Left renal pelvis (tissue), 4 donors: ENCODE data around the gene HEYL. TPM values are rescaled to one million over a fixed set of nuclear protein-coding genes. Genes with fewer than 3 reads are reported as not detected.

Experiments
- DNase-seq, 4 donors: peaks; one replicate each; pipeline ENCODE4 v3.0.0-alpha.2; 2013; ENCODE audit warnings: low read depth in 4 of 4, low spot score in 3 of 4
- polyA plus RNA-seq, 4 donors: library from polyadenylated mRNA; unstranded; fragments of 120-200 nt; gene quantifications; one replicate each; pipeline ENCODE4 v1.2.1, GENCODE V29; 2013; ENCODE audit not compliant: insufficient read length in 4 of 4

Gene HEYL
- 10 to 100 TPM in 3 of 4 donors, 1 to 10 TPM in 1; 5.6 to 23.9 (median 20.6) TPM for polyA plus RNA-seq

DNA sequence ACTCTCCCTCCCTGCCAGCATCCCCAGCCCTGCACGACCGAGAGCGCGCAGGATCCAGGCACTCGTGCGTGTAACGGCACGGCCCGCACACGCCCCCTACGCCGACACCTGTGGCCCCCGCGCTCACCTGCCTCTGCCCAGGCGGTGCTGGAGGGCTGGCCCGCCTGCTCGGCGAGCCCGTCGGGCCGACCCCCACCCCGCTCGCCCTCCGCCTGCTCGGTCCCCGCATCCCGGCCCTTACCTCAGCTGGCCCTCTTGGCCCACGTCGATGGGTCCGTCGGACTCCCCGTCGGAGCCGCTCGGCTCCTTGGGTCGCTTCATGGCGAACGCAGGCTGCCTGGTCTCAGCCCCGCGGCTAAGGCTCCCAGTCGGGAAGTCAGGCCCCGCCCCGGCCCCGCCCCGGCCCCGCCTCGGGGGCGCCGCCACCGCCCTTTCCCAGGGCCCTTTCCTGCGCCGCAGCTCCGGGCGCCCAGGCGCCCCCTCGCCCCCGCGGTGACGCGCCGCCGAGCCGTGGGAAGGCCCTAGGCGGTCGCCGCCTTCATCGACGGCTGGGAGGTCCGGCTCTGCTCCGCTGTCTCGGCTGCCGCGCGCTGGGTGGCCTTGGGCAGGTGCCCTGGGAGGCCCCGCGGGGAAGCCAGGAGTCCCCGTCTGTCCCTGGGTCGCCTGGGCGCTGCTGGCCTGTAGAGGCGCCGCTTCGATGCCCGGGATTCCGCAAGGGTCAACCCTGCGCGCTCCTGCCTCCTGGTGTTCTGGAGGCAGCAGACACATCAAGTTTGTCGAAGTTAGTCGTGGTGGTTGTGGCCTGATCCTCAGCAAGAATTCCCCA is at the start of gene HEYL:
Gene HEYL (minus strand): TSS at position 339 of the 826 bp plus-strand sequence. CDS start 18 bp downstream, at position 321.
- peak in 3 of 4 donors; percentile 39 to 44 (median 40) for DNase-seq

DNA sequence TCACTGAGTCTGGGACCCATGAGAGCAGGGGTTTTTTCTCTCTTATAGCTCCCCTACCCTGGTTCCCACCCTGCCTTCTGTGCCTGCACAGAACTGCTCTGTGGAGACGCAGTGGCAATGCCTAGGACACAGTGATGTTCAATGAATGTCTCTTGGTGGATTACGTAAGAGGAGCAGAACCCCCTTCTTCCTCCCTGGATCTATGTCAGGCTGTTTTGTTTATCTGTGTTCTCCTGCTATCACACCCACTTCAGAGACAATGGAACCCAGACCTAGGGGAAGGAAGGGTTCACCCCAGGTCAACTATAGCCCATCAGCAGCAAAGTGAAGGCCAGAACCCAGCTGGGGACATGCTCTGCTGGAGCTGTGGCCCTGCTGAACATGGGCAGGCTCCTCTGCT is 49.8 kb upstream of the HEYL start:
- no peak for DNase-seq

DNA sequence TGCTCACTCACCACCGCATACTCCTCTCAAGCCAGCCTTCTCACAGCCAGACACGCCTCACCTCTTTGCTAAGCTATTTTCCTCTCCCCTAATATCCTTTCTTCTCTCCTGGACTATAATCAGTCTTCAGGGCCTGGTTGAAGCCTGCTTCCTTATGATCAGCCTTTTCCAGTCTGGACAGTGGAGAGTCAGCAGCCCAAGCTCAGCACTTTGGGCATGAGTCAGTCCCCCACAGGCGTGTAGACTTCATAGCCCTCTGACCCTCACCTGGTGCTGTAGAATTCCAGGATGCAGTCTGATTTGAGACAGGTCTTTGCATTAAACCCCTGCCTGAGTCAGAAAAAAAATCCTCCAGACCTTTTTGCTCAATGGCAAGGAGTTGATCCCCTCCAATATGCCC is 49.3 kb upstream of the HEYL start:
- DNase-seq: no peak

DNA sequence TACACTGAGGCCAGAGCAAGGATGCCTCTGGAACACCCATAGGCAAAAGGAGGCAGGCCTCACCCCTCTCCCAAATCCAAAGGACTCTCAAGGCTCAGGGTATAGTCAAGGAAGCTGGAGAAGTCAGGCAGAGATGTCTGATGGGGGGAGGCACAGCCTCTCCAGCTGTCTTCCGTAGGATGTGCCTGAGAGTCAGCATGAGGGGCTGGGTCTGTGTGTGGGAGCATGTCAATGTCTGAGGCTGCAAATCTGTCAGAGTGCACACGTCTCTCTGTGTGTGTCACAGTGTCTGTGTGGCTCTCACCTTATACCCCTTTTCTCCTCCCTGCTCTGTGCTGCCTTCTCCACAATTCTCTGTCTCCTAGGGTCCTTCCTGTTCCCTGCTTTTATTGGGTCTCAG is 47.8 kb upstream of the HEYL start:
- no peak for DNase-seq

DNA sequence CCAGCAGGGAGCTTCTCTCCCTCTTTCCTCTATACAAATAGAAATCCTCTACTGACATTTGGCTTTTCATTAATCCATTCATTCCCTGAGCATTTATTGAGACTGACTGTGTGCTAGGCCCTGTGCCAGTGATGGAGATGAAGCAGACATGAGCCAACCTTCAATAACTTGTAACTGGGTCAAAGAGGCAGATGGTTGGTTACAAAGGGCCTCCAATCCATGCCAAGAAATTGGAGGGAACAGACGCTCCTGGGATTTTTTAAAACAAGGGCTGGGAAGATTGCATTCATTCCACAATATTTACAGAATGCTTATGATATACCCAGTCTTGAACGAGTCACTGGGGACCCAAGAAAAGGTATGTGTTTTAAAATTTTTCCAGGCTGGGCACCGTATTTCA is 45.6 kb upstream of the HEYL start:
- DNase-seq: no peak

DNA sequence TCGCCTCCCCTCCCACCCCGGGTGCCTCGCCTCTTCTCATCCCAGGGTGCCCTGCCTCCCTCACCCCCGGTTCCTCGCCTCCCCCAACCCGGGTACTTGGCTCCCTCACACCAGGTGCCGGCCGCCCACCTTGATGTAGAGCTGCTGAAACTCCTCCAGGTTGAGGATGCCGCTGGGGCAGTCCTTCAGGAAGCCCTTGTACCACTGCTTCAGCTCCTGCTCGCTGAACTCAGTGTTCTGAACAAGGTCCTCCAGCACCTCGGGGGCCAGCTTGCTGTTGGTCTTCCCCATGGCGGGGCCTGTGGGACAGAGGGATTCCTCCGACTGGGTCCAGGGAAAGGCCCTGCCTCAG is 44.8 kb upstream of the HEYL start:
- DNase-seq: no peak

DNA sequence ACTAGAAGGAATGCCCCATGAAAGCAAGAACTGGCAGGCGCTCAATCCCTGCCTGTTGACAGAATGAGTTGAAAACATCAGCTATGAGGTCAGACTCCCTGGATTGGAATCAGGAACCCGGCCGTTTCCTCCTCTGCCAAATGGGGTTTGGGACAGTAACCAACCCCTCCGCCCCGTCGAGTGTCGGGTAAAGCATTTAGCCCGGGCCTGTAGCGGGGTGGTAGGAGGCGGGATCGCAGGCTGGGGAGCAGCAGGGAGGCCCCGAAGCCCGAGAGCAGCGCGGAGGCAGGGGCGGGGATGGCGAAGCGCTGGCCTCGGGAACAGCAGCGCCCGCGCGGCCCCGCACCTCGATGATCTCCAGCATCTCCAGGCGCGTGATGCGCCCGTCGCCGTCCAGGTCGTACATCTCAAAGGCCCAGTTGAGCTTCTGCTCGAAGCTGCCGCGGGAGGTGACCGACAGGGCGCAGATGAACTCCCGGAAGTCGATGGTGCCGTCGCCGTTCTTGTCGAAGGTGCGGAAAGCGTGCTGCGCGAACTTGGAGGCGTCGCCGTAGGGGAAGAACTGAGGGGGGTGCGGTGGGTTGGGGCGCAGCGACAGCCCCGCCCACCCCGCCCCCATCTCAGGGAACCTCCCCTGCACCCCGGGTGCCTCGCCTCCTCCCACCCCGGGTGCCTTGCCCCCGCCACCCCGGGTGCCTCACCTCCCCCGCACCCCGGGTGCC is 44.3 kb upstream of the HEYL start:
- DNase-seq: no peak

DNA sequence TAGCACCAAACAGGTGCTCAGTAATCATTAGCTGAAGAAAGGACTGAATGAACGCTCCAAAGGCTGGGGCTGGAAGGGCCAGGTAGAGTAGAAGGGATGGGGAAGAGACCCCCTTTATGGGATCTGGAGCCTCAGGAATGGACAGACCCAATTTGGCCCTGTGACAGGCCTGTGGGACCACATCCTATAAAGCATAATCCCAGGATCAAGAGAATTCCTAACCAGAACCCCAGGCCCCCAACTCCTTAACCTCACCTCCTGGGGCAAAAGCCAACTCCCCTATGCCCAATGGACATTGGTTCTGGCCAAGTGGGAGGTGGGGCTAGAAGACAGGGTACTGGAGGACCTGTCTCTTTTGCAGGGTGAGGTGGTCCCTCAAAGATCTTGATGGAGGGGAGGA is 42.6 kb upstream of the HEYL start:
- no peak for DNase-seq

DNA sequence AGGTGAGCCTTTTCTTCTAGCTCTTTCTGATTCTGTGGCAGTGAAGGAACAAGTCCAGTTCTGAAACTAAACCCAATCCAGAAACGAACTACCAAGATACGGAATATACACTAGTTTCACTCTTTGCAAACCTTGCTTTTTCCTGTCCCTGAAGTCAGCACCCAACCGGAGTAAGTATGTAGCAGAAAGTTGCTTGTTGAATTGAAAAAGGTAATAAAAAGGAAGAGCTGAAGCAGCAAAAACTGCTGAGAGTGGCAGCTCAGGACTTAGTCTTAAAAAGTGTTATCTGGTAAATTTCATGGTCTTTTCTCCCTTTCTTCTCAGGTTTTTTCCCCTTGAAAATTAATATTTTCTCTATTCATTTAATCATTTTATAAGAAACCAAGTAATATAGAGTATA is 41.9 kb upstream of the HEYL start:
- no peak for DNase-seq

GRCh38 chr1:39680751-39681150 is 41.3 kb upstream of the HEYL start:
- no peak for DNase-seq

DNA sequence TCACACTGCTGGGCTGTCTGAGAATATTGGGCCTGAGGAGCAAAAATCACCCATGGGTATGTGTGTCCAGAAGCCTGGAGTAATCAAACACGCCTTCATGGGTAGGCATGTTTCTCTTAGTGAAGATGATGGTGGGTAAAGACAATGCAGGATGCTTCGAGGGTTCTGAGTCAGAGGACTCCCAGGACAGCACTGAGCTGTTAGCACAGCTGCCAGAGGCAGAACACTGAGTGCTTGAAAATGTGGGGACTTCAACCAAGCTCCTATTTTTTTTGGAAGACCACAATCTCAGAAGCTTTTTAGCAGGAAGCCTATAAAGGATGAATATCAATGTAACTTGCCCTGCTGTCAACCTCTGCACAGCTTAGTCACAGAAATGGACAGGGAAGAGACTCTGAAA is 40.4 kb upstream of the HEYL start:
- DNase-seq: no peak

DNA sequence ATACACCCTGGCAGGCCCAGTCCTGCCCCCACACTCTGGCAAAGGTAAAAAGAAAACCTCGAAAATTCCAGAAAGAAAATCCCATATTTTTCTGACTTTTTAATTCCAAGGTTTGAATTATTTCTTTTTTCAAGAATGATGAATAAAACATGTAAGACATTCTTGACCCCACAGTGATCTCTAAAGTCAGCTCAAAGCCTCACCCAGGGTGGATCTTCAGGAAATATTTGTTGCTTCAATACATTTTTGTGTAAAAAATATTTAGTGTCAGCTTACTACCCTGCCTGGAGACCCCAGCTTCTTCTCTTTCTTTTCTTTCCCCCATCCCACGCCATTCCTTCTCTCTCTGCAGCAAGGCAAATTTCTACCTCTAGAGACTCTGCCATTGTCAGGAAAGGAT is 39.4 kb upstream of the HEYL start:
- no peak for DNase-seq

DNA sequence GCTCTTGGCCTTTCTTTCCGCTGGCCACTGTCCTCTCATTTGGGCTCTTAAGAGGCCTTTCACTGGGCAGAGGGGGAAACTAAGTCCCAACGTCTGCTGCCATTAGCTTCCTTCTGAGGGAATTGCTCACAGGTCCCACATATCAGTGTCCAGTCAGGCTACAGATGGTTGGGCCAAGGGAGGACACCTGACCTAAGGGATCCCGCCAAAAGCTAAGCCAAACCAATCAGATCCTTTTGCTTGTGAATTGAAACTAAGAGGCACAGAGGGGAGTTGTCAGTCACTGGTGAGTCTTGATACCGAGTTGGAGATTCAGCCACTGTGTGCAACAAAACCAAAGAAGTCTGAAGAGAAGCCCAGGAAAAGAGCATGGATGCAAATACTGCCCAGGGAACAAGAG is 38.2 kb upstream of the HEYL start:
- no peak for DNase-seq

DNA sequence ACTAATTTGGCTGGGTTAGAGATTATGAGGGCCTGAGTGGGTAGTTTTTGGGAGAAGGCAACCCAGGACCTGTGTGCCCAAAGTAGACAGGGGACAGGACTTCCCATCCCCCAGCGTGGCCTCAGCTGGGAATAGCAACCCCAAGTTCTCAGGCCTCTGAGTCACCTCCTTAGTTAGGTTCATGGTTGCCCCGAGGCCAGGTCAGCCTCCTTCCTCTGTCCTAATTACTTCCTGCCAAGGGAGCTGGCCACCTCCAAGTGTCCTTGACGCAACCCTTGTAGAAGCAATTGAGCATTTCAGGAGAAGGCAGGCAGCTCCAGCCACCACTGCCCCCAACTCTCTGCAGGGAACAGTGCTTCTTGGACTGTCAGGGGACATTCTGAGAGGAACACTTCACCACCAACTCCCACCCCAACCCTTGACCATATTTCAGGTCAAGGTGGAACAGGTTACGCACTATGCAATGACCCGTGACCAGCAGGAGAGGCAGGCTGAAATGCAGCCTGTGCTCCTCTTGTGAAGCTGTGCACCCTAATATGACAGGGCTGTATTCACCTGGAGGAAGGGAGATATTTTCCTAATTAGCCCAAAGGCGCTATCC is 37.6 kb upstream of the HEYL start:
- no peak for DNase-seq

DNA sequence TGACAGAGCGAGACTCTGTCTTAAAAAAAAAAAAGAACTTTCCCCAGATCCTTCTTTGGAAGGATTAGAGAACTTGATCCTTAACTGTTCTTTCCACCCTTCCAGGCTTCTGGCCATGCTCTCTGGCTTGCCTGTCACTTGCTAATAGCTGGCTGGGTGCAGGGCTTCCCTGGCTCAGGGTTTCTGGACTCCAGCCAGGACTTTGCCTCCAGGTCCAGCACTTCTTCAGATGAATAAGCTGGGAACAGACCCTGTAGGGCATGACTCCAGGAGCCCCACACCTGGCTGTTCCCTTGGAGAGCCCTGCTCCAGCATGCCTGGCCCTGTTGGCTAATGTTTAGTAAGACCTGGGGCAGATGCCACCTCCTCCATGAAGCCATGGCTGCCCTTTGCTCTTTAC is 35.8 kb upstream of the HEYL start:
- no peak for DNase-seq

- no peak for DNase-seq
These were observed 33.8 kb upstream of the HEYL start for GRCh38 chr1:39673215-39673614.

DNA sequence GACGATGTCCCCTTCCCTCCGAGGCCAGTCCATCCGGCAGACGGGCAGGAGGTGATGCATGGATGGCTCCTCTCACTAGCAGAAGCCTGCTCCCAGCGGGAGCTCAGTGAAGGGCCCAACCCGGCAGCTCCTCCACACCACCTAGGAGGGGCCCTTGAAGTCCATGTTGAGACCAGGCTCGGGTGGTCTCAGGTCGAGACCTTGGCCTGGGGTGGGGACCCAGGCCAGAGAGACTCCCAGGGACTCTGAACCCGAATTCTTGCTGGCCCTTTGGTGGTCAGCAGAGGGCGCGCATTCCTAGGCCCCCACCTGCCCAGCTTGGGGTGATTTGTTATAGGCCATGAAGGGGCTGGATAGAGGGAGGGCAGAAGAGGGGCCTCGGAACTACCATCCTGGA is 33.1 kb upstream of the HEYL start:
- no peak for DNase-seq

DNA sequence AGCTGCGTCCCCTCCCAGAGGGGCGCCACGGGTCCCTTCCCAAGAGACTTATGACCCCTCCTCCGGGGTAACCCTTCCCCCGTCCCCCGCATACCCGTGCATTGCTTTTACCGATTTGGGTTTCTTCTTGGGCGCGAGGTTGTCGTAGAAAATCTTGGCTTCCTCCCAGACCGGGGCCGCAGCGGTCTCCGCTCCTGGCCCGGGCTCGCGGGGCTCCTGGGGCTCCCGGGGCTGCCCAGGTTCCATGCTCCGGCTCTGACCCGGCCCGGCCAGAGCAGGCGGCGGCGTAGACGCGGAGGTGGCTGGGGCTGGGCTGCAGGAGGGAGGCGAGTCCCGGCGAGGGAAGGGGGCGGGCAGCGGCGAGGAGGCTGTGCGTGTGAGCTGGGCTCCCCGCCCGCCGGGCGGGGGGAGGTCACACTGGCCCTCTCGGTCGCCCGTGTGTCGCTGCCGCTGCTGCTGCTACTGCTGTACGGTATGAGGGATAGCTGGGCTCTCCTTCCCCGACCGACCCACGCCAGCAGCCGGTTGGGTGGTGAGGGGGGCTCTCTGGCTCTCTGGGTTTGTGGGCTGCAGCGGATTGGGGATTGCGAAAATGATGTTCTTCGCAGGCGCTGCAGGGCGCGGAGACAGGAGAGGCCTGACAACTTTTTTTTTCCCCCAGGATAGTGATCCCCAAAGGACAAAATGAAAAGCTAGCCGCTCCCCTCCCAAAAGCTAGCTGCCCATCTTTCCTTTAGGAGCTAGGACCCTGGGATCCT is 32.5 kb upstream of the HEYL start, which contains the start of gene NT5C1A:
Gene NT5C1A (minus strand): TSS at position 315 of the 758 bp plus-strand sequence. CDS start 69 bp downstream, at position 246.
- no peak for DNase-seq

DNA sequence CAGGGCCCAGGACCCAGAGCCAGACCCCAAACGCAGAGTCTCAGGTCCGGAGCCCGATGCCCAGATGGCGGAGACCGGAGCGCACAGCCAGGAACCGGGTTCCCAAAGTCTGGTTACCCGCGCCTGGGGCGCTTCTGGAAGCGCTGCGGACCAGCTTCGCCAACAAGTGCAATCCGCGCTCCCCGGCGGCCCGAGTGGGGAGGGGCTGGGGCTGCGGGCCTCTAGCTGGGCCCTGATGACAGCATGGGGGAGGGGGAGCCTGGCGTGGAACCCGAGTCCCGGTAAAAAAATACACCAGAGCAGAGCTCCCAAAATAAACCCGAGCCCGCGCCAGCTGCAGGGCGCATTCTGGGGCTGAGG is 32.0 kb upstream of the HEYL start:
- no peak for DNase-seq

DNA sequence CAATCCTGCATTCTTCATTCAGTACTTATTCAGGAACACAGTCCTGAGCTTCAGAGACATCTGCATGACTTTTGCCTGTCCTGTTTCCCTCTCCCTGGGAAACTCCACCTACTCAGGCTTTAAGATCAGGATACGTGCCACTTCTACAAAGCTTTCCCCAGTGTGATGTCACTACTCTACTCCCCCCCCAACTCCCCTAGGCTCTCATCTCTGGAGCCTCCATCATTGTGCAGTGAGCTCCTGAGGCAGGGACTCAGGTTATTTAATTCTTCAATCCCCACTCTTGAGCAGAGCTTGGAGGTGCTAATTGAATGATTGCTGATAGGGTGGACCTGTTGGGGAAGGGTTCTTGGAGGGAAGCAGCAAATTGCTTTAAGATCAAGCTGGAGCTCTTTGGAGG is 31.2 kb upstream of the HEYL start:
- no peak for DNase-seq

DNA sequence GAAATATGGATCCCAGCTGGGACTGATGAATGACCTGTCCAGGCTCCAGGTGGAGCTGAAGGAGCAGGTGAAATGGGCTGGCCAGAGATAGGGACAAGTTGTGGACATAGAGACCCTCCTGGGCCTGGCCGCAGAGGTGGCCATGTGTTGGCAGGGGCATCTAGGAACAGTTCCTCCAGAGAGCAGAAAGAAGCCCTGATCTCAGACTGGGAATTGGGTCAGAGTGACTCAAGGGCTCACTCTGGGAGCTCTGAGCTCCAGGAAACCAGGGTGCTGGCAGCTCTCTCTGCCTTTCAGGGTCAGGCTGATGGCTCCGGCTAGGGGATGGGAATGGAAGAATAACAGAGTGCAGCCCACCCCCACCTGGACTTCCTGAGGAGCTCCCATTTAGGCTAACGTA is 29.5 kb upstream of the HEYL start:
- no peak for DNase-seq
